ENCODE measurements around the gene KLF13. TPM values are rescaled to one million over a fixed set of nuclear protein-coding genes. Genes with fewer than 3 reads are reported as not detected.

Gene KLF13
- total and polyA plus RNA-seq, 2 experiments from 2014 or later: 23.5 to 28.6 TPM

- TF ChIP-seq STAT1 (IDR thresholded peaks at IDR 0.05; ENCODE audit: unreplicated experiment) (no peak), EZH2phosphoT487 (IDR thresholded peaks at IDR 0.05; ENCODE audit: unreplicated experiment) (no peak), ZNF331 (CRISPR knock-in tag; IDR thresholded peaks at IDR 0.05; ENCODE audit: low read depth) (no peak), POLR2AphosphoS5 (IDR thresholded peaks at IDR 0.05; ENCODE audit: low read depth) (no peak), ZNF114 (CRISPR knock-in tag; IDR thresholded peaks at IDR 0.05) (no peak), NANOG (IDR thresholded peaks at IDR 0.05; ENCODE audit: borderline replicate concordance) (no peak), EZH2 (IDR thresholded peaks at IDR 0.05; ENCODE audit: low read depth, unreplicated experiment) (no peak)
- TF ChIP-seq, protein P1, sequence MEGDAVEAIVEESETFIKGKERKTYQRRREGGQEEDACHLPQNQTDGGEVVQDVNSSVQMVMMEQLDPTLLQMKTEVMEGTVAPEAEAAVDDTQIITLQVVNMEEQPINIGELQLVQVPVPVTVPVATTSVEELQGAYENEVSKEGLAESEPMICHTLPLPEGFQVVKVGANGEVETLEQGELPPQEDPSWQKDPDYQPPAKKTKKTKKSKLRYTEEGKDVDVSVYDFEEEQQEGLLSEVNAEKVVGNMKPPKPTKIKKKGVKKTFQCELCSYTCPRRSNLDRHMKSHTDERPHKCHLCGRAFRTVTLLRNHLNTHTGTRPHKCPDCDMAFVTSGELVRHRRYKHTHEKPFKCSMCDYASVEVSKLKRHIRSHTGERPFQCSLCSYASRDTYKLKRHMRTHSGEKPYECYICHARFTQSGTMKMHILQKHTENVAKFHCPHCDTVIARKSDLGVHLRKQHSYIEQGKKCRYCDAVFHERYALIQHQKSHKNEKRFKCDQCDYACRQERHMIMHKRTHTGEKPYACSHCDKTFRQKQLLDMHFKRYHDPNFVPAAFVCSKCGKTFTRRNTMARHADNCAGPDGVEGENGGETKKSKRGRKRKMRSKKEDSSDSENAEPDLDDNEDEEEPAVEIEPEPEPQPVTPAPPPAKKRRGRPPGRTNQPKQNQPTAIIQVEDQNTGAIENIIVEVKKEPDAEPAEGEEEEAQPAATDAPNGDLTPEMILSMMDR (conservative IDR thresholded peaks at IDR 0.05; ENCODE audit: low read depth in 2 of 2): no peak
- TF ChIP-seq, protein P2, sequence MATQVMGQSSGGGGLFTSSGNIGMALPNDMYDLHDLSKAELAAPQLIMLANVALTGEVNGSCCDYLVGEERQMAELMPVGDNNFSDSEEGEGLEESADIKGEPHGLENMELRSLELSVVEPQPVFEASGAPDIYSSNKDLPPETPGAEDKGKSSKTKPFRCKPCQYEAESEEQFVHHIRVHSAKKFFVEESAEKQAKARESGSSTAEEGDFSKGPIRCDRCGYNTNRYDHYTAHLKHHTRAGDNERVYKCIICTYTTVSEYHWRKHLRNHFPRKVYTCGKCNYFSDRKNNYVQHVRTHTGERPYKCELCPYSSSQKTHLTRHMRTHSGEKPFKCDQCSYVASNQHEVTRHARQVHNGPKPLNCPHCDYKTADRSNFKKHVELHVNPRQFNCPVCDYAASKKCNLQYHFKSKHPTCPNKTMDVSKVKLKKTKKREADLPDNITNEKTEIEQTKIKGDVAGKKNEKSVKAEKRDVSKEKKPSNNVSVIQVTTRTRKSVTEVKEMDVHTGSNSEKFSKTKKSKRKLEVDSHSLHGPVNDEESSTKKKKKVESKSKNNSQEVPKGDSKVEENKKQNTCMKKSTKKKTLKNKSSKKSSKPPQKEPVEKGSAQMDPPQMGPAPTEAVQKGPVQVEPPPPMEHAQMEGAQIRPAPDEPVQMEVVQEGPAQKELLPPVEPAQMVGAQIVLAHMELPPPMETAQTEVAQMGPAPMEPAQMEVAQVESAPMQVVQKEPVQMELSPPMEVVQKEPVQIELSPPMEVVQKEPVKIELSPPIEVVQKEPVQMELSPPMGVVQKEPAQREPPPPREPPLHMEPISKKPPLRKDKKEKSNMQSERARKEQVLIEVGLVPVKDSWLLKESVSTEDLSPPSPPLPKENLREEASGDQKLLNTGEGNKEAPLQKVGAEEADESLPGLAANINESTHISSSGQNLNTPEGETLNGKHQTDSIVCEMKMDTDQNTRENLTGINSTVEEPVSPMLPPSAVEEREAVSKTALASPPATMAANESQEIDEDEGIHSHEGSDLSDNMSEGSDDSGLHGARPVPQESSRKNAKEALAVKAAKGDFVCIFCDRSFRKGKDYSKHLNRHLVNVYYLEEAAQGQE (IDR thresholded peaks at IDR 0.05; ENCODE audit: unreplicated experiment): no peak
Measured at GRCh38 chr15:31378363-31378903, 51.8 kb downstream of the KLF13 start (continued).

GRCh38 chr15:31379042-31379441 lies 52.4 kb downstream of the KLF13 start:
- Mint-ChIP-seq H3K9me3 (0 out of 3 replicates have a peak, but pooled peaks cover 5% of the 10 kb centered on the region), H3K4me1 (peaks cover 31% of the 10 kb centered on the region), H3K36me3 (ENCODE audit: low read depth) (peaks cover 14% of the 10 kb centered on the region), H3K4me3 (no peak overlapping the region), H3K27me3 (ENCODE audit: insufficient read depth, low read depth, poor library complexity) (peaks cover 18% of the 10 kb centered on the region), H3K27ac (no peak overlapping the region)
- Histone ChIP-seq H3K36me3 (ENCODE audit: insufficient read depth) (no peaks in the 10 kb centered on the region), H3K27ac (ENCODE audit: low read depth) (no peak overlapping the region), H4K20me1 (replicated peaks; ENCODE audit: insufficient read depth) (peaks cover 4% of the 10 kb centered on the region; the same call in 1 of the 2 replicates), H3K27me3 (ENCODE audit: insufficient read depth) (no peaks in the 10 kb centered on the region), H3K4me2 (no peak overlapping the region), H3K4me1 (ENCODE audit: insufficient read depth) (peaks cover 16% of the 10 kb centered on the region), H3K4me3 (no peak overlapping the region), H3F3A (replicated peaks; ENCODE audit: low read depth) (no peaks in the 10 kb centered on the region), H2AFZ (no peak overlapping the region), H3K9me2 (ENCODE audit: insufficient read depth) (no peaks in the 10 kb centered on the region), H3K79me2 (replicated peaks; ENCODE audit: insufficient read depth) (no peaks in the 10 kb centered on the region; the same call in 1 of the 2 replicates)
- TF ChIP-seq EZH2phosphoT487 (IDR thresholded peaks at IDR 0.05; ENCODE audit: unreplicated experiment) (no peak), CREB1 (CRISPR knock-in tag; IDR thresholded peaks at IDR 0.05; ENCODE audit: low read depth) (no peak), EZH2 (IDR thresholded peaks at IDR 0.05; ENCODE audit: low read depth, unreplicated experiment) (no peak), JUNB (IDR thresholded peaks at IDR 0.05; ENCODE audit: unreplicated experiment) (no peak), NANOG (IDR thresholded peaks at IDR 0.05; ENCODE audit: borderline replicate concordance) (no peak), ZNF114 (CRISPR knock-in tag; IDR thresholded peaks at IDR 0.05) (no peak), POLR2AphosphoS5 (IDR thresholded peaks at IDR 0.05; ENCODE audit: low read depth) (no peak)
- TF ChIP-seq, protein P2 (IDR thresholded peaks at IDR 0.05; ENCODE audit: unreplicated experiment): no peak
- TF ChIP-seq, protein P1 (conservative IDR thresholded peaks at IDR 0.05; ENCODE audit: low read depth in 2 of 2): no peak
- TF ChIP-seq, protein P3, sequence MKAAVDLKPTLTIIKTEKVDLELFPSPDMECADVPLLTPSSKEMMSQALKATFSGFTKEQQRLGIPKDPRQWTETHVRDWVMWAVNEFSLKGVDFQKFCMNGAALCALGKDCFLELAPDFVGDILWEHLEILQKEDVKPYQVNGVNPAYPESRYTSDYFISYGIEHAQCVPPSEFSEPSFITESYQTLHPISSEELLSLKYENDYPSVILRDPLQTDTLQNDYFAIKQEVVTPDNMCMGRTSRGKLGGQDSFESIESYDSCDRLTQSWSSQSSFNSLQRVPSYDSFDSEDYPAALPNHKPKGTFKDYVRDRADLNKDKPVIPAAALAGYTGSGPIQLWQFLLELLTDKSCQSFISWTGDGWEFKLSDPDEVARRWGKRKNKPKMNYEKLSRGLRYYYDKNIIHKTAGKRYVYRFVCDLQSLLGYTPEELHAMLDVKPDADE (IDR thresholded peaks at IDR 0.05): no peak
- ATAC-seq (no peak), DNase-seq (ENCODE audit: low spot score) (no peak)
